Retina (tissue), 1 donor: ENCODE results near the gene DLGAP1.
A peak's percentile ranks its signal among the peaks of the same experiment; 100 is the strongest.

Experiments
- DNase-seq: peaks from one replicate; pipeline ENCODE4 v3.0.0-alpha.2; 2016

The DLGAP1 gene

GRCh38 chr18:4144201-4144600 is 310.9 kb downstream of the DLGAP1 start:
- DNase-seq: no peak

- DNase-seq: no peak
These were observed 311.5 kb downstream of the DLGAP1 start for GRCh38 chr18:4143585-4143984.

GRCh38 chr18:4142876-4143275 is 312.2 kb downstream of the DLGAP1 start:
- DNase-seq: no peak

GRCh38 chr18:4134700-4135099 is 320.4 kb downstream of the DLGAP1 start:
- DNase-seq: no peak

GRCh38 chr18:4130734-4131719 is 324.1 kb downstream of the DLGAP1 start:
- no peak for DNase-seq

GRCh38 chr18:4126939-4127338 is 328.2 kb downstream of the DLGAP1 start:
- no peak for DNase-seq

- DNase-seq: peak; percentile 40
These were observed 329.4 kb downstream of the DLGAP1 start for GRCh38 chr18:4125627-4126230.

GRCh38 chr18:4125224-4125623 is 329.9 kb downstream of the DLGAP1 start:
- peak; percentile 66 for DNase-seq

- DNase-seq: no peak
These were observed 335.3 kb downstream of the DLGAP1 start for GRCh38 chr18:4119813-4120212.

- DNase-seq: no peak
These were observed 335.9 kb downstream of the DLGAP1 start for GRCh38 chr18:4119127-4119648.

- DNase-seq: no peak
These were observed 347.1 kb downstream of the DLGAP1 start for GRCh38 chr18:4108016-4108415.

GRCh38 chr18:4107049-4107467 is 348.0 kb downstream of the DLGAP1 start:
- DNase-seq: peak; percentile 50

- peak; percentile 83 for DNase-seq
These were observed 348.6 kb downstream of the DLGAP1 start for GRCh38 chr18:4106407-4107033.

- DNase-seq: no peak
These were observed 352.2 kb downstream of the DLGAP1 start for GRCh38 chr18:4102901-4103300.

GRCh38 chr18:4101009-4101408 is 354.1 kb downstream of the DLGAP1 start:
- DNase-seq: no peak

GRCh38 chr18:4096486-4096885 is 358.6 kb downstream of the DLGAP1 start:
- no peak for DNase-seq

- DNase-seq: no peak
These were observed 361.4 kb downstream of the DLGAP1 start for GRCh38 chr18:4093676-4094075.

- DNase-seq: no peak
These were observed 370.7 kb downstream of the DLGAP1 start for GRCh38 chr18:4084382-4084900.

- DNase-seq: no peak
These were observed 376.9 kb downstream of the DLGAP1 start for GRCh38 chr18:4078246-4078645.

GRCh38 chr18:4077721-4078120 is 377.4 kb downstream of the DLGAP1 start:
- DNase-seq: no peak

GRCh38 chr18:4077204-4077603 is 377.9 kb downstream of the DLGAP1 start:
- no peak for DNase-seq

- no peak for DNase-seq
These were observed 380.5 kb downstream of the DLGAP1 start for GRCh38 chr18:4074647-4075046.

- DNase-seq: no peak
These were observed 385.9 kb downstream of the DLGAP1 start for GRCh38 chr18:4069183-4069582.
